GM10847 (cell line): Measurements from ENCODE around the gene ZNF593.

Experiments used
- POLR2A ChIP-seq: IDR thresholded peaks from 2 replicates; pipeline ENCODE4 v1.6.1; 2011; ENCODE audit not compliant: insufficient read length; ENCODE audit errors: extremely low read depth

The ZNF593 gene

DNA sequence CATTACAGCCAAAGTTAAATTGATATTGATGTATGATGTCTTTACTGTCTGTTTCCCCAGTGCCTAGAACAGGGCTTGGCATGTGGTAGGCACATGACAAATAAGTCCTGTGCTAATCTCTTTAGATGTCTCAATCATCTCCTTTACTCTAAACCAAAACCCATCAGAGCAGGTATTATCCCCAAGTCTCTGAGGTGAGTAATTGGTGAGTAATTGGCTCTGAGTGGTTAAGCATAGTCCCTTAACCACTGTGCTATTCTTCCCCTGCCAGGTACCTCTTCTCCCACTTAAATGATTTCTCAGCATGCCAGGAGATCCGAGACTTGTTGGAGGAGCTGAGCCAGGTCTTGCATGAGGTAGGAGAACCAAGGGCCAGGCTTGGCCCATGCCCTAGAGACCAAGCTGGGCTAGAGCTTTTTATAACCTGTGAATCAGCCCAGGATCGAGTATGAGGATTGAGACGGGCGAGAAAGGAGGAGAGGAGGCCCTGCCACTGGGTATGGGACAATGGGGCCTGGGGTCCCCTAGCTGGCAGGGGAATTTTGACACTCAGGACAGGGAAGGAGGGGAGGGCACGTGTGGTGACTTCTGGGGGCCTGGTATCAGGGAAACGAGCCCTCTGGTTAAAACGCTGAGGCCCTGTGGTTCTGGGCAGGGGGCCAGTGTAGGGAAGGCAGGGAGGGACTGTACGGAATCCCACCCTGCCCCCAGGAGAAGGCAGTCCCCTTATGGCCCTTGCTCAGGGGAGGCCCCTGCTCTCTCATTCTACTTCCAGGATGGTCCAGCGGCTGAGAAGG is 12.1 kb downstream of the ZNF593 start:
- no peak for TF ChIP-seq POLR2A

DNA sequence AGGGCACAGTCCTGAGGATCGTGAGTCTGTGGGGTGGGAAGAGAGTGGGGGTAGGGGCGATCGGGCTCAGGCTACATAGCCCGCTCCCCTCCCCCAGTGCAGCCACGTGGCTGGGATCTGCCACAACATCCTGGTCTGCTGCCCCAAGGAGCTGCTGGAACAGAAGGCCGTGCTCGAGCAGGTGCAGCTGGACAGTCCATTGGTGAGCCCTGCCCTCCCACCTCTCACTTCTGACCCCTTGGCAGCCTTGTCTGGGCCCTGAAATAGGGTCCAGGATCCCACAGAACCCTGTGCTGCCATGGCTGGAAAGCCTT is 12.6 kb downstream of the ZNF593 start:
- no peak for TF ChIP-seq POLR2A

DNA sequence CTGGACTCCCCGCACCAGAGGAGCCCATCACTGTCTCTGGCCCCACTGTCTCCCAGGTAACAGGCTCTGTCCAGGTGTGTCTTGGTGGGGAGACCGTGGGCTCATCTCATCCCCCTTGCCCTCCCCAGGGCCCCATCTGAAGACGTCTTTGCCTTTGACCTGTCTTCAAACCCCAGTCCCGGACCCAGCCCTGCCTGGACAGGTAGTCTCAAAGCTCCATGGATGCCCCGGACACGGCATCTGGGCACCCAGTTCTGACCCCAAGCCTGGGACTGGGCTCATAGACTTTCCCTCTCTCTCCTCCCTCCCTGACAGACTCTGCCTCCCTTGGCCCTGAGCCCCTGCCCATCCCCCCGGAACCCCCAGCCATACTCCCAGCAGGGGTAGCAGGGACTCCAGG is 14.4 kb downstream of the ZNF593 start:
- no peak for TF ChIP-seq POLR2A

DNA sequence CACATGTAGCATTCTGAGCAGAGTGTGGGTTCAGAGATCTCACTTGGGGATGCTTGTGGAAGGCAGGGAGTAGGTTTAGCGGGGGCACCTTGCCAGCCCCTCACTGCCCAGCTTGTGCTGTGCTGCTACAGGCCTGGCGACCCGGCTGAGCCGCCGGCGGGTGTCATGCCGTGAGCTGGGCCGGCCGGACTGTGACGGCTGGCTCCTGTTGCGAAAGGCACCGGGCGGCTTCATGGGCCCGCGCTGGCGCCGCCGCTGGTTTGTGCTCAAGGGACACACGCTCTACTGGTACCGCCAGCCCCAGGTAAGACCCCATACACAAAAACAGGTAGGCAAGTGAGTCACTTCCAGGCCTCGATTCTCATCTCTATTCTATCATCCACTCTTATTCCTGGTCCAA is 15.2 kb downstream of the ZNF593 start:
- TF ChIP-seq POLR2A, result no peak

DNA sequence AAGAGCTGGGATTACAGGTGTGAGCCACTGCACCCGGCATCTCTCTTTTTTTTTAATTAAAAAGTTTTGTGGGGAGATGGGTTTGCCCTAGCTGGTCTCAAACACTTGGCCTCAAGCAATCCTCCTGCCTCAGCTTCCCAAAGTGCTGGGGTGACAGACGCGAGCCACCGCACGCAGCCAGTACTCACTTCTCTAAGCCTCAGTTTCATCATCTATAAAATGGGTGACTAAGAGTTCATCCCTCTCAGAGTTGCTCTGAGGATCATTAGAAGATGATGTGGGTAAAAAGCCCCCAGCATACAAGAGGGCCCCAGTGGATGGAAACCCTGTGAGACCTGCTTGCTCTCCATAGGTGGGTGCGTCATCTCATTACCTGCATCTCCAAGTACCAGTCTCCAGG is 18.2 kb downstream of the ZNF593 start:
- TF ChIP-seq POLR2A, result no peak

DNA sequence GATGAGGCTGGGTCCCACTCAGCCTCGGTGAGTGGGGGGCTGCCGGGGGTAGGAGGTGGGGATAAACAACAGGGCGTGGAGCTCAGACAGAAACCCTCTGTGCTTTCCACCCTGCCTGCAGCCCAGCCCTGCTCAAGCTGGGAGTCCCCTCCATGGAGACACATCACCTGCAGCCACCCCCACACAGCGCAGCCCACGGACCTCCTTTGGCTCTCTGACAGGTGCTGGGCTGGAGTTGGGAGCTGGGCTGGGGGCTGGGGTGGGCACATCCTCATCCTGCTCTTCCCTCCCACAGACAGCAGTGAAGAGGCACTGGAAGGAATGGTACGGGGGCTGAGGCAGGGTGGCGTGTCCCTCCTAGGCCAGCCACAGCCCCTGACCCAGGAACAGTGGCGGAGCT is 18.8 kb downstream of the ZNF593 start:
- no peak for TF ChIP-seq POLR2A

DNA sequence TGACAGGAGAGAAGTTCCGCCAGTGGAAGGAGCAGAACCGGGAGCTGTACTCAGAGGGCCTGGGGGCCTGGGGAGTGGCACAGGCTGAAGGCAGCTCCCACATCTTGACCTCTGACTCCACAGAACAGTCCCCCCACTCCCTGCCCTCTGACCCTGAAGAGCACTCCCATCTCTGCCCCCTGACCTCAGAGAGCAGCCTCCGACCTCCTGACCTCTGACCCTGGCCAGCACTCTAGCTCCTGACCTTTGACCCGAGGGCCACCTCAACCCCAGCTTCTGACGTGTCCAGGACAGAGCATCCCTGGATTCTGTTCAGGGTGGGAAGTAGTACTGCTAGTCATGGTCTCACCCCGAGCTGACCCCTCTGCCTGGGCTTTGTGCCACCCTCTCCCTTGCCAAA is 19.6 kb downstream of the ZNF593 start:
- no peak for TF ChIP-seq POLR2A

DNA sequence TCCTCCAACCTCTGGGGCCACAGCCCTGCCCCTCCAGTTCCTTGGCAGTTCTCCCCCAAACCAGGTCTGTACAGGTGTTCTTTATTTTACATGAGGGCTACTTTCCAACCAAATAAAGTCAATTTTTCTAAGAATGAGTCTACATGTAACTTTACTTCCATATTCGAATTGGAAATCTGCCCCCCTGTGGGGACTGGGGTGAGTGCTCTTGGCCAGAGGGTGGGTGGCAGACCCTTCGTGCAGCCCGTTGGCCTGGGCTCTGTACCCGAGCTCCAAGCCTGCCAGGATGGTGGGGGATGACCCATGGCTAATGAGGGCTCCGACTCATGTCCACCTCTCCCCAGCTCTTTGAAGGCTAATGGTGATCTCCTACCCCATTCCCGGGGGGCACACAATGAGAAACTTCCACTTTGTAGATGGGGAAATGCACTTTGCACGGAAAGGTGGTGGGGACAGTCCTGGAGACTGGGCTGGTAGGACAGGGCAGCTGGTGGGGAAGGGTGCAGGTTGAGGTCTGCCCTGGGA is 20.1 kb downstream of the ZNF593 start:
- TF ChIP-seq POLR2A, result no peak

DNA sequence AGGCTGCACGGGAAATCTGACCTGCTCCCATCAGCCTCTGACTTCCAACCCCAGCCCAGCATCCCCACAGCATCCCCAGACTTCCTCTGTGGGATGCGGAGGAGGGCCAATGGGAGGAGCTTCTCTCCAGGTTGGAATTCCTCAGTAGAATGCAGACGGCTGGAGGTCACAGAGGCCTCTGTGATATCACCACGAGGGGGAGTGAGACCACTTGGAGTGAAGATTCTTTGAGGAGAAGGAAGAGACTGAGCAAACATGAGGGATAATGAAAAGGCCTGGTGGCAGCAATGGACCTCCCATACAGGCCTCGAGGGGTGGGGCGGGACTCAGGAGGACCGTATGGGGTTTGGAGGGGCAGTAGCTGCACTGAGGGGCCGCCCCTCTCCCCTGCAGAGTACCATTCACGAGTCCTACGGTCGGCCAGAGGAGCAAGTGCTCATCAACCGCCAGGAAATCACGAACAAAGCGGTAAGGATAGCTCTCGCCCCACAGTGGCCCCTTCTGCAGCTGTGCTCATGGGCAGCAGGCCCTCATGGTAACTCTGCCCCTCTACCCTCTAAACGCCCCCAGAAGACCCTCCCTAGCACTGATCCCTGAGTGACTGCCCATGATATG is 20.8 kb downstream of the ZNF593 start, which contains the start of gene CATSPER4:
TSS of gene CATSPER4 (plus strand) at position 230 of the 615 bp plus-strand sequence. CDS start at position 256, 26 bp downstream.
- no peak for TF ChIP-seq POLR2A

DNA sequence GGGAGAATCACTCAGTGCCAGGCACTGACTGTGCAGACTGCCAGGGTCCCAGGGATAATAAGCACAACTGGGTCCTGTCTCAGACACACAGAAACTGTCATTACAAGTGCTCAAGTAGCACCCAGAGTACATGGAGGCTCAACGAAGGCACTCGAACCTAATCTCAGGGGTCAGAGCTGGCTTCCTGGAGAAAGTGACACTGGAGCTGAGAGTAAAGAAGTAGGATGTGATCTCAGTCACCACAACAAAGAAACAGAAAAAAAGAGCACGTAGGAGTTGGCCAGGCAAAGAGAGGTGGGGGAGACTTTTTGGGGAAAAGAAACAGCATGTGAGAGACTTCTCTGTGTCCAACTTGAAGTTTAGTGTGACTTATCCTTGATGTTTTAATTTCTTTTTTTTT is 22.0 kb downstream of the ZNF593 start:
- no peak for TF ChIP-seq POLR2A

DNA sequence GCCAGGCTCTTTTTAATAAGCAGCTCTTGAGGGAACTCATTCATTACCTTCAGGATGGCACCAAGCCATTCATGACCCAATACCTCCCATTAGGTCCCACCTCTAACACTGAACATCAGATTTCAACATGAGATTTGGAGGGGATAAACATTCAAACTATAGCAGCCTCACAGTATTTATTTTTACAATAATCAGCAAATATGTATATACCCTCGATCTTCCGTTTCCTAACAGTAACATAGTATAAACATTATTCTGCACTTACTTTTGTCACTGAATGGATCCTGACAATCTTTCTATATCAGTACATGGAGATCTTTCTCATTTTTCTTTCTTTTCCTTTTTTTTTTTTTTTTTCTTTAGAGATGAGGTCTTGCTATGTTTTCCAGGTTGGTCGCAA is 26.1 kb downstream of the ZNF593 start:
- no peak for TF ChIP-seq POLR2A

DNA sequence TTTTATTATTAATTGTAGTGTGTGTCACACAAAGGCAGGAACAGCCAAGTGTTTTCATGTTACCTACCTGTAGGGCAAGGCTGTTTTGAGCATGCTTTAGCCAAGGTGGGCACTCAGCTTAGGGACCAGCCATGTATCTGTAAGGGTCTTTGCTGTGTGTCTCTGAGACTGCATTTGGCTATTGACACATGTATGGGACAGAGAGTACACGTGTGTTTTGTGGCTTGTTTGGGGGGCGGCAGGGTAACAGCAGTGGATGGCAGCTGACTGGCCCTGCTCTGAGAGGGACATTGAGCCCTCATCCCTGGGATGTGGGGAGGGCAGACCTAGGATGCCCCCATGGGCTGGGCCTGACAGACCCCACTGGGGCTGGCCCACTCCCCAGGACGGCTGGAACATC is 27.6 kb downstream of the ZNF593 start:
- TF ChIP-seq POLR2A, result no peak

DNA sequence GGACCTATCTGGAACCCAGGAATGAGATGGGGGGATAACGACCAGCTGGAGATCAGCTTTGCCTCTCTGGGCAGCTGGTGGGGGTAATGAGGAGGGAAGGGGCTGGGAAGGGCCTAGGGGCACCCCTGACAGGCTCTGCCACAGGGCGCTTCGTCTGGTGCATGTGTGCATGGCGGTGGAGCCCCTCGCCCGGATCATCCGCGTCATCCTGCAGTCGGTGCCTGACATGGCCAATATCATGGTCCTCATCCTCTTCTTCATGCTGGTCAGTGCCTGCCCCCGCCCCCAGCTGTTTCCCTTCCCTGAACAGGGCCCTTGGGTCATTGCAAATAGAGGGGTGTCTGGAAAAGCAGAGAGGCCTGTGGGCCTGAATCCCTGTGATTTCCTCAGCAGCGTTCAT is 28.1 kb downstream of the ZNF593 start:
- TF ChIP-seq POLR2A, result no peak

DNA sequence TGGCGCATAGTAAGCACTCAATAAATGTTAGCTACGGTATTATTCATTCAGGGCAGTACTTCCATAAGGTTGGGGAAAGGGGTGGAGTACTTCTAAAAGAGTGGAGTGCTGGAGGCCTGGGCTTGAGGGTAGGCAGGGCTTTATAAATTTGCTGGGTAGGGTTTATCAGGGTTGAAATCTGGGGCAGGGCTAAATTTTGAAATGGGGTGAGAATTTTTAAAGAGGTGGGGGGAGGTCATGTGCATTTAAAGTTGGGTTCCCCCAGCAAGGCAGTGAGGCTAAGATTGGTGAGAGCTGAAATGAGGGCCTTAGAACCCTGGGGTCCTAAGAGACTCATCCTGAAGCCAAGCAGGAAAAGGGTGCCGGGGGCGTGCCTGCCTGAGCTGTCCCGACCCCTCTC is 30.7 kb downstream of the ZNF593 start:
- TF ChIP-seq POLR2A, result no peak

DNA sequence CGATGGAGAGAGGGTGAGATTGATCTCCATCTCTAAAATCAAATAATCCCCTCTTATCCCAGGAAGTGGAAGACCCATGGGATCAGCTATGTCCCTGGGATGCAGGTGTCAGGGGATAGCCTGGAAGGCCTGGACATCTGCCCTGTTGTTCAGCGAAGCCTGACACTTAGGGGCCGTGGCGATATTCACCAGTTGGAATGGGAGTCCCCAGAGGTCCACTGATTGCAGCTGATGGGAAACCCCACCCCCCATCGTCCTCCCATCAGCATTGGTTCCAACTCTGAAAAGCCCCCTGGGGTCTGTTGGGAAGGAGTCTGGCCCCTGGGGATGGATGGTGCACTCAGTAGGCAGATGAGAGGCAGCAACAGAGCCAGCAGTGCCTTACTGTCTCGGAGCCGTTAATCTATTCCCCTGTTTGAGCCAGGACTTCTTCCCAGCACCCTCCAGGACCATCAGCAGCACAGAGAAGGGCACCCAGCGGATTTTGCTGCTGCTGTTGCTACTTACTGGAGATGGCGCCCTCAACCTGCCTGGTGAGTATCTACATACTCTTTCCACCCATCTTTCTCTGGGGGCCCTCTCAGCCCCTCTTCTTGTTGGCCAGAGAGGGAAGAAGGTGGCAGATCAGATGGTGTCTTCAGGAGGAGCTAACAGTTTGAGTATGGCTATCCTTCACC is 34.1 kb downstream of the ZNF593 start:
- no peak for TF ChIP-seq POLR2A
